ENCODE data around the gene XPA.
"Not testable (repeated sequence)": the region's sequence is repeated elsewhere in the genome, so short reads cannot be mapped to it uniquely, and the experiment has no call there.

Gene XPA

GRCh38 chr9:97696803-97697601, at the start of gene XPA:
Gene XPA (minus strand): TSS chr9:97697340. CDS start chr9:97697292, 48 bp downstream.
- peak; percentile 100 for DNase-seq (ENCODE audit: low spot score)

DNA sequence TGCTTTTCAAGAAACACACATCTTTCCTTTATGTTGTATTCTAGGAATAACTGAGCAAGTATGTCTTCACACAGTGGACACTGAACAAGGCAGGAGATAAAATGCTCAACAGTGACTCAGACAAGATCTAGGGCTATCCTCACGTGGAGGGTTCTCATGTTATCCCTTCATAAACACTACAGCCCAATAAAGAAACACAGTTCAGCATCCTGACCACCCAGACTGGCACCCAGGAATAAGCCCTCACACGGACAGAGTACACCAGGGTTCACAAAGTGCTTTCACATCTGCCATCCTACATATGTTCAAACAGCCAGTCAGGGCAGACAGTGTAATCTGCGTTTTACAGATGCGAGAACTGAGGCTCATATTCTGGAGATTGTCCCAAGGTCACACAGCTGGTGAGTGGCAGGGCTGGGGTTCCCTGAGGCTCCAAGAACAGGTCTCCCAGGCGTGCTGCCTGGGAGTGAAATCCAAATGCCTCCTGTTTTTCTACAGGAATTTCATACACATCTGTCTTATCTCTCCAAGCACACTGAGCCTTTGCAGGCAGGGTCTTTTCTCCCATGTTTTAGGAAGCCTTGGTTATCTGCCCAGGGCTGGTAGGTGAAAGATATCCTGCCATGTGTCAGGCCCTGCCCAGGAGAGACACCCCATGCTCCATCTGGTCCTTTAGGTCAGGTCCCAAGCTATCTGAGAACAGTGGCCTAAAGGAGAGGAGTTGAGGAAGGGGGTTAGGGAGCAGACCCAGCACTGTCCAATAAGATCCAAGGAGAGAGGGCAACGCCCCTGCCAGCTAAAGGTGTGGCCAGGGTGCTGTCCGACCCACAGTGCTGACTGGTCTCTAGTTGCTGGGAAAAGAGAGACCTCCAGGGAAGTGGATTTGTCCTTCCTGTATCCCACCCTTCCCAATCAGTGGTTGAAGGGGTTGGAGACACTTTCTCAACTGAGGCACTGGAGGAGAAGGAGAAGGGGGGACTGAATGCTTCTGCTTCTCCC, 47.9 kb upstream of the XPA start:
- no peak for DNase-seq (ENCODE audit: low spot score)

DNA sequence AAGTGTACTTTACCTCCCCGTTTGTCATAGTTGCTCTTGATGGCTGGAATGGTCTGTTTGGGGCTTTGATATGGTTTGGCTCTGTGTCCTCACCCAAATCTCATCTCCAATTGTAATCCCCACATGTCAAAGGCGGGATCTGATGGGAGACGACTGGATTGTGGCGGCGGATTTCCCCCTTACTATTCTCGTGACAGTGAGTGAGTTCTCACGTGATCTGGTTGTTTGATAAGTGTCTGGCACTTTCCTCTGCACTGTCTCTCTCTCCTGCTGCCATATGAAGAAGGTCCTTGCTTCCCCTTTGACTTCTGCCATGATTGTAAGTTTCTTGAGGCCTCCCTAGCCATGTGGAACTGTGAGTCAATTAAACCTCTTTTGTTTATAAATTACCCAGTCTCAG, 46.9 kb upstream of the XPA start:
- not testable (repeated sequence) for DNase-seq (ENCODE audit: low spot score)

DNA sequence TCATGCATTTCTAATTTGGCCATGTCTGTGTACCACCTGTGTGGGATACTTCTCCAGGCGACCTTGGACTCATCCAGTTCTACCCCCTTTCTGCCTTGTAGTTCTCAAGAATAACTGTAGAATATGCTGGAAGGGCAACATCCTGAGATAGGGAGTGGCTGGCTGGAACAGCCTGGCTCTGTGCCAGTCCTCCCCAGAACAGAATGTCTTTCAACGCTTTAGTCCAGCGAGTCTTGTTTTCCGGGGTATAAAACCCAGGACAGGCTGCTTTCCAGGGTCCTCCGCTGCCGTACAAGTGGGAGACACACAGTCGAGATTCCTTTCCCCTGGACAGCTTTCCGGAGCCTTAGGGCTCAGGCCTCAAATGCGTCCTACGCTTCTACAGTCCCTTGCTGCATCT, 45.4 kb upstream of the XPA start:
- DNase-seq (ENCODE audit: low spot score) = no peak

DNA sequence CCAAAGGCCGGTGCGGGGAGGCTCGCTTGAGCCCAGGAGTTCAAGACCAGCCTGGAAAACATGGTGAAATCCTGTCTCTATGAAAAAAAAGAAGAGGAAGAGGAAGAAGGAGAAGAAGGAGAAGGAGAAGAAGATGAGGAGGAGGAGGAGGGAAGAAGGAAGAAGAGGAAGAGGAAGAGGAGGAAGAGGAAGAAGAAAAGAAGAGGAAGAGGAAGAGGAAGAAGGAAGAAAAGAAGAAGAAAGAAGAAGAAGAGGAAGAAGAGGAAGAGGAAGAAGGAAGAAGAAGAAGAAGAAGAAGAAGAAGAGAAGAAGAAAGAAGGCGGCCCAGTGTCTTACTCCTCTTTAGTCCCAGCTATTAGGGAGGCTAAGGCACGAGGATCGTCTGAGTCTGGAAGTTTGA, 44.8 kb upstream of the XPA start:
- no peak for DNase-seq (ENCODE audit: low spot score)

DNA sequence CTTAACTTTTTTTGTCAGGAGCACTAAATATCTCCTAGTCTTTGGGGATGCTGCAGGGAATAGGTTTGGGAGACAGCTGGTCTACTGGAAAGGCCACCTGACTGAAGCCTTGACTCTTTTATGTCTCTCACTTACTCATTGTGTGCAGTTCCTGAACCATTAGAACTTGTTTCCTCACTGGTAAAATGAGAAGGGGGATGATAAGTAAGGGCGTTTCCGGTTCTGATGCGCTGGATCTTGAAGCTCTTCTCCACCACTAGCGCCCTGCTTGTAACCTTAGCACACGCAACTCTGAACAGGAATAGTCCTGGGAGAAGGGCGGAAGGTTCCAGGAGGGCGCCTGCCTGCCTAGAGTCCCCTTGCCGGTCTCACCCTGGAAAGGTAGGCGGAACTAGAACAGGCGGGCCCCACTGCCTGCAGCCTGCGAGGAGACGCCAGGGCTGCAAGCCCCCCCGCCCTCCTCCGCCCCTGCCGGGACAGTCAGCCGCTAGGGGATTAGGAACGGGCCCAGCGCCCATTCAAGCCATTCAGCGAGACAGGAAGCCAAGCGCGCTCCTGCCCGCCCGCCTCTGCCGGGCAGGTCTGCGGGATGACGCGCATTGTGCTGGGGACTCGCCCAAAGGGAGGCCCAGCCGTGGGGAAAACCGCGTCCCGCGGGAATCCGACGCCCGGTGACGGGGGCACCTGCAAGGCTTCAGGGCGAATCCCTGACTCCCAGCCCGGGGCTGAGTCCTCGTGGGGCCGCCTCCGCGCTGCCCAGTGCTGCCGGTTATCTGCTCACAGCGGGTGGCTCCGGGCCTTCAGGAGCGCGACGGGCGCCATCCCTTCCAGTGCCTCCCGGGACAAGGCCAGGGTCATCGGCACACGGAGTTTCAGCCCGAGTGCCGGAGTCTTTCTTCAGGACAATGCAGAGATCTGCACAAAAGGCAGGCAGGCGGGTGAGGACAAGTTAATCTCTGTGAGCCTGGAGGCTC, 44.0 kb upstream of the XPA start:
- peak; percentile 60 for DNase-seq (ENCODE audit: low spot score)

DNA sequence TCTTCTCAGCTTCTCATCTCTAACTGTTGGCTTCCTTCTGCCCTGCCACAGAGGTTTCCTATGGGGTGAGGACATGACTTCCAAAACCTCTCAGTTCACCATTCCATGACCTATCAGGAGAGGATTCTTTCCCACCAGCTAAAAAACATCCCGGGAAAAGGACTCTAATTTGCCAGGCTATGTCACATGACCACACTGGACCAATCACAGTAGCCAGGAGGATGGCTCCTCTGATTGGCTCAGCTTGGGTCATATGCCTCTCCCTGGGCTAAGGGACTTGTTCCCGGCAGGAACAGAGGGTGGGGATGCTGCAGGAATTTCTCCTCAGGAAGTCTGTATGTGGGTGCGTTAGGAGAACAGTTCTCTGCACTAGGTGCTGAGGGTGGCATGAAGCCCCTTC, 40.3 kb upstream of the XPA start:
- peak; percentile 43 for DNase-seq (ENCODE audit: low spot score)

- no peak for DNase-seq (ENCODE audit: low spot score)
Measured at GRCh38 chr9:97735070-97735600, 38.0 kb upstream of the XPA start.

- no peak for DNase-seq (ENCODE audit: low spot score)
Measured at GRCh38 chr9:97726716-97727115, 29.6 kb upstream of the XPA start.

GRCh38 chr9:97723819-97724218, 26.7 kb upstream of the XPA start:
- no peak for DNase-seq (ENCODE audit: low spot score)

- no peak for DNase-seq (ENCODE audit: low spot score)
Measured at GRCh38 chr9:97722331-97722730, 25.2 kb upstream of the XPA start.

GRCh38 chr9:97721396-97721795, 24.3 kb upstream of the XPA start:
- DNase-seq (ENCODE audit: low spot score) = peak; percentile 36

GRCh38 chr9:97717866-97718265, 20.7 kb upstream of the XPA start:
- no peak for DNase-seq (ENCODE audit: low spot score)

GRCh38 chr9:97714435-97714834, 17.3 kb upstream of the XPA start:
- DNase-seq (ENCODE audit: low spot score) = peak; percentile 66

DNA sequence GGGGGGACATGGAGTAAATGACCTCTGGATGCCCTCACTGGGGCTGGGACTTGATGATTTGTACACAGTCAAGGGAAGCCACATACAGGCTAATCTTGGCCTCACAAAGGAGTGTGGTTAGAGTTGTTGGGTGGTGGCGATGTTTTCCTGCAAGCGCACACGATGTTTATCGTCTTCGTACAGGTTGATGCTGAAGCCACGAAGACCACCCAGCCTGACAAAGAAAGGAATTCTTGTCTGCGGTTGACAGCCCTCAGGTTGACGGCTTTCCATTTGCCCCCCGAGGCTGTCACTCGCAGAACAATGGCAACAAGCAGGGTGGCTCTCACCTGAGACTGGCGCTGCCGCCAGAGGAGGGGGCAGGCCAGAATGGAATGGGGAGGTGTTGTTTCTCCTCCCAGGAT, 14.1 kb upstream of the XPA start:
- DNase-seq (ENCODE audit: low spot score) = no peak

DNA sequence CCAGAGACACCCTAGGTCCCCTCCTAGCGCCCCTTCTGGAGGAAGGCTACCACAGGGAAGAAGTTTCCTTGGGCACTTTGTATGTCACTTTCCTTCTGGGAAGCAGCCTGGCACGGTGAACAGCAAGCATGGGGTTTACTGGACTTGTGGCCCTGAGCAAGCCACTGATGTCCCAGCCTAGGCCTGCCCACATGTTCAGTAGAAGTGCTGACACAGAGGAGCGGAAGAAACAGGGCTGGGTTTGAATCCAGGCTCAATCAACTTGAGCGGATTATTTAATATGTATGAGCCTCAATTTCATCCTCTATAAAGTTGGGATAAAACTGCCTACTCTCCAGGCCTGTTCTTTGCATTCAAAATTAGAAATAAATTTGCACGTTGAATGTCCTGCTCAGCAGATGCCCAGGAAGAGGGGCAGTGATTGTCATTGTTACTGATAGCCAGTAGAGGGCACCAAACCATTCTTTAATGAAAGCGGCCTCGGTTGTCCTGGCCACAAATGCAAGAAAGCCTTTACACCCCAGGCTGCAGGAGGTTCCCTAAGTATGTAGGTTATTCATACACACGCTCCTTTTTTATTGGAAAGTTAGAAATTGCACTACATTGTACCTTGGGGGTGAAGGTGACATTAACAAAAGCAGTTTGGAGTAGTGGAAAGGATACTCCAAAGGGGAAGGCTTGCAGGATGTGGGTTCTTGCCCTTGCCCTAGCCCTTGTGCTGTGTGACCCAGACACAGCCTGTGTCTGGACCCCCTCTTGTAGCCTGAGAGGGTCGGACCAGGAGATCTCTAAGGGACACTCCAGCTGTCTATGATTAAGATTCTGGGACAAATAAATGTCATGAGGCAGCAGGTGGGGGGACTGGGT, 13.4 kb upstream of the XPA start:
- DNase-seq (ENCODE audit: low spot score) = peak; percentile 83

GRCh38 chr9:97706246-97706645, 9.1 kb upstream of the XPA start:
- DNase-seq (ENCODE audit: low spot score) = no peak

DNA sequence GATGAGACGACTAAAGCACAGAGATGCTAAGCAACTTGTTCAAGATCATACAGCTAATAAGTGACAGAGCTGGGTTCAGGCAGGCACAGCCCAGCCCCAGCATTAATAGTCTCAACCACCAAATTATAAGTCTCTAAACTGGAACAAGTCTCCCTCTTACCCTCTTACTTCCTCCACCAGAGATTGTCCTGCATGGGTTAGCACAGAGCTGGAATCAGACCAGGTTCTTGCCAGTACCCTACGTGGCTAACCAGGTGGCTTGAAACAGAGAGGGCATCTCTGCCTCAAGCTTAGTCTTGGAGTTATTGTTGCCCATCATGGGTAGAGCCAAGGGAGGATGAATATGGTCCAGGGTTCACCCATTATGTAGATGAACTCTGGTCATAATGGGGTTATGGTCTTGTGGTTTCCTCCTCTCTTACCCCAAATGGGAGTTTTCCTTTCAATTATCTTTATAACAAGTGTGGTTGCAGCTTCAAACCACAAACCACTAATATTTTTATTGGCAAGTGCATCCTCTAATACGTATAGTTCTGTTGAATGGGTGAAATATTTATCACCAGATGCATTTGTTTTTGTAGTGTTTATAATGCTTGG, 8.3 kb upstream of the XPA start:
- no peak for DNase-seq (ENCODE audit: low spot score)

GRCh38 chr9:97704851-97705250, 7.7 kb upstream of the XPA start:
- no peak for DNase-seq (ENCODE audit: low spot score)

- DNase-seq (ENCODE audit: low spot score) = peak; percentile 17
Measured at GRCh38 chr9:97704345-97704677, 7.2 kb upstream of the XPA start.
